RCC 7860 (cell line): ENCODE data around the gene UNC5C.

Source experiments
- DNase-seq: peaks from one replicate; pipeline ENCODE4 v3.0.0-alpha.2; 2015; ENCODE audit warnings: low spot score
- FAIRE-seq: peaks from 2 replicates; lab custom pipeline; 2012; peaks lifted over from hg19 to GRCh38; lab: Jason Lieb, UNC

UNC5C gene

DNA sequence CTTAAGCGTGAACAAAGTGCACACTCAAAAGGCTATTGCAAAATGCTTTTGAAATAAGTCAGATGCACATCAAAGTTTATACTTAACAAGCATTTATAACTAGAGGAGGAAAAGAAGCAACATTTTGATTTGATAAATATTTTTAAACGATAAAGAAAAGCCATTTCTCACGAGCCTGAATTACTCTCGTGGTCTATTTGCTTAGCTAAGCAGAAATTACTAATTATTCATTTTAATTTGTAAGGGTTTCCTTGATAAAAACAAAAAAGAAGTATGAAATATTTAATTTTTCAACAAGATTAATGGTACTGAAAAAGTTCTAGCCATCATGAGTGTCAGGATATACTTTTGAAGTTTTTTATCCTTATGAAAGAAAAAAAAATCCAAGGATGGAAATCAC, 78.2 kb downstream of the UNC5C start:
- FAIRE-seq (no peak), DNase-seq (no peak)

DNA sequence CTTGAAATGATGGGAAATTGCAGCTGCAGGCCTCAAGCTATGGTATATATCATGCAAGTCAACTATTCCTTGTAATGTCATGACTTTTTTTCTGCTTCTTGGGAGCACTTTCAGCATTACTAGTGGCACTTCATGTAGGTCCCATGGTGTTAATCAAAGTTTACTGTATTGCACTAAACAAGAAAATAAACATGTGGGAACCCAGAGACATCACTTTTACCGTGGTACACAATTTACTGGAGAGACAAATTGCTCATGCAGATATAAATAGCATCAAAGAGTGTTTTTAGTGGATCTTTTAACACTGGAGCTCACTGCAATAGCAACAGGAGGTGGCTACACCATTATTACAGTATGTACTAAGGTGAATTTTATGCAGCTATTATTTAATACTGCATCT, 79.2 kb downstream of the UNC5C start:
- FAIRE-seq, result no peak

DNA sequence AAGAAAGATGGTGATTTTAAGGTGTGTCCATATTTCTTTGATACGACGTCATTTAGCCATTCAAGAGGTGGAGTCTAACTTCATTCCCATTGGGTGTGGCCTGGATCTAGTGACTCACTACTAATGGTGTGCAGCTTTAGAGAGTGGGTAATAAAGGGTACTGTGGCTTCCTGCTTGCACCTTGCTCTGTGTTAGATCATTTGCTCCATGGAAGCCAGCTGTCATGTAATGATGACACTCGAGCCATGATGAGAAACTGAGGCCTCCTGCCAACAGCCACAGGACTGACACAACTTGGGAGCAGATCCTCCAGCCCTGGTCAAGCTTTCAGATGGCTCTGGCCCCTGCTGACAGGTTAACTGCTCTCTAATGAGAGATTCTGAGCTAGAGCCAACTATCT, 82.0 kb downstream of the UNC5C start:
- FAIRE-seq, result no peak
- no peak for DNase-seq

More for the DNA sequence above, 79.2 kb downstream of the UNC5C start:
- DNase-seq, result no peak

DNA sequence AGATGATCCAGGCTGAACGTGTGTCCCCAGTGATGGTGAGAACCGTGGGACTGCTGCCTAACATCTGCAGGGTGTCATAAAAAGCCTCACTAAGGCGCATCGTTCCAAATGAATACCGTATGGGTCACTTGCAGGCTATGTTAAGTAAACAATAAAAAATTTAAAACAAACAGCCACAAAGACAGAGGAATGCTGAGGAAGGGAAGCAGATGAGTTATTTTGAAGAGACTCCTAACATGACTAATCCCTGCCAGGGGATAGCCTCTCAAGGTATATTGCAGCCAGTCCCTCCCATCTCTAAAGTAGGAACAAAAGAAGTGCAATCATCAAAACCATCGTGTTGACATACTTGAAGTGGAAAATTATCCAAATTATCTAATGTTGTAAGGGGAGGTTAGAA, 83.8 kb downstream of the UNC5C start:
- FAIRE-seq (no peak), DNase-seq (no peak)

DNA sequence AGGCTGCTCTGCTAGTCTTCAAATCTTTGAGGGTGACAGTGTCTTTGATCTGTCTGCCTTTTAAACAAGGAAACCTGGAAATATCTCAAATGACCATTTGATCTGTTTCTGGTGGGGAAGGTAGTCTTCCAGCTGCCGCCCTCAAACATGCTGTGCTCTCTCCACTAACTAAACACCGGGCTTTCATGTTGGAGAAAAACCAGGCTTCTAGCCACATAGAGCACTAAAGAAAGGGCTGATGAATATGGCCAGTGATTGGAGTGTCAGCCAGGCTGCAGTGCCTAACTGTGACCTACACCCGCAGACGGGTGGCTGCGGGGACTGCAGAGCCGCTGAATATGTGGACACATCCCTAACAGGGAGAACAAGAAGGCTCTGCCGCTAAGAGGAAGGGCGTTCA, 85.9 kb downstream of the UNC5C start:
- FAIRE-seq, result no peak
- no peak for DNase-seq

DNA sequence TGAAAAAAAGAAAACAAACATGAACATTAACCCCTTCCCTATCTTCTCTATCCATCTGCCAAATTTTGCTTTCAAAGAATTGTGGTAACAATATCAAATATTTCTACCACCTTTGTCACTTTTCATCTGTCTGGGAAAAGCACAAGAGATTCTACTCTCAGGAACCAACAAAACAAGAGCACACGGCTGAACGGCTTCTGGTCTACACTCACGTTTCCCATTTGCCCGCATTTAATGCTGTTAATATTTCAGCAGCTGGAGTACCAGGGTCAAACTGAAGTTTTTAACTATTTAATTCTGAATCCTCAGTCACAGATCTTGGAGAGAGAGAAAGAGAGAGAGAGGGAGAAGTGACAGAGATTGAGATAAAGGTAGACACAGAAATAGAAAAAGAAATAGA, 91.4 kb downstream of the UNC5C start:
- no peak for DNase-seq
- no peak for FAIRE-seq

DNA sequence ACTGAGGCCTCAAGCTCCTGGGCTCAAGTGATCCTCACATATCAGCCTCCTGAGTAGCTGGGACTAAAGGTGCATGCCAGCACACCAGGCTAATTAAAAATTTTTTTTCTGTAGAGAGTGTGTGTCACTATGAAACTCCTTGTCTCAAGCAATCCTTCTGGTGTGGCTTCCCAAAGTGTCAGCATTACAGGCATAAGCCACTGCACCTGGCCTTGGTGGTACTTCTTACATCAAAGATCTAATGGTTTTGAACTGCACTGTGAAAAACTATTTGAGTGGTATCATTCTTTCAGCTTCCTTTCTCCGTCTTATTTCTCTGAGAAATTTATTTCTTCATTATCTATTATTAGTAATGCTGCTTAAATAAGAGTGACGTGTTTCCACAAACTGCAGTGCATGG, 98.5 kb downstream of the UNC5C start:
- DNase-seq (no peak), FAIRE-seq (no peak)

DNA sequence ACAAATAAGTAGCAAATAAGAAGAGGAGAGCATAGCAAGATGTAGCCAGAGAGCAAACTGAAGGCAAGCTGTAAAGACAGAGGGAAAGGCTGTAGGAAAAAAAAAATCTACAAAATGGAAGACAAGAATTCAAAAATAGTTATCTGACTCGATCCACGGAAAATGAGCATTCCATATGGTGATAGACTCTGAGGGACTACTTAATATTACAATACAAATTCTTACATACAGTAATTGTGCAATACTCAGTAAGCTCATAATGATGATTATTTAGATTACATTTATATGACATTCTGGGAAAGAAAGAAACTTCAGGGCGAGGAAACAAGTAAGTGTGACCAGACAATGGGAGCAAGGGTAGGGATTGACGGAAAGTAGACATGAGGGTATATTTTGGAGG, 102.6 kb downstream of the UNC5C start:
- DNase-seq (no peak), FAIRE-seq (no peak)

DNA sequence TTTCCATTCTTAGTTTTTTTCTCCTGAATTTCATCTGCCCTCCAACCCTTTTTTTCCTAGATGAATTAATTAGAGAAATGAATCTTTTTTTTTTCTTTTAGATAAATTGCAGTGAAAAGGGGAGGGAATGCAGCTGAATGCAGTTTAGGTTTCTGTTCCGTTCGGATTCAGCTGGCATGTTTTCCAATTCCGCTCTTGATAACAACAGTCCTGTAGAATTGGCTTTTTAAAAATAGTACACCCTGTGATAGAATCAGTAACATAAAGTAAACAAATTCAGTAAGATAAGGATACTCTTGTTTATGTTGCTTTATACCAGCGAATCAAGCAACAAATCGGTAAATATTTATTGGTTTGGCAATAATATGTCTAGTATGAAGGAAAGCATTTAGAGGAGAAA, 103.5 kb downstream of the UNC5C start:
- no peak for FAIRE-seq
- no peak for DNase-seq

DNA sequence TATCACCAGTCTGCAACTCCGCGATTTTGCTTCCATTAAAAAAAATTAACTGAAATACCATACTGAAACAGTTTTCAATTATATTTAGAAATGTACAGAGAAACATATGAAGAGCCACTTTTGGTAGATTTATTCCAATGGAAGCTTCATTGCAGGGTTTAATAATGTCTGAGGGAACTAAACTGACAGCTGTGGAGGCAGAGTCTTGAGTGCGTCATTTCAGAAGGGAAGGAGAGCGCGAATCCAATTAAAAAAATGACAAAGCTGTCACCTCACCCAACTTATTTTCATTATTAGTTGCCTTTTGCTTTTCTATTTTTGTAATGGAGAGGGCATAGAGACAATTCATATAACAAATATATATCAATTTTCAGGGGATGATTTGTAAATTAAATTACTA, 104.0 kb downstream of the UNC5C start:
- no peak for FAIRE-seq
- DNase-seq, result no peak

DNA sequence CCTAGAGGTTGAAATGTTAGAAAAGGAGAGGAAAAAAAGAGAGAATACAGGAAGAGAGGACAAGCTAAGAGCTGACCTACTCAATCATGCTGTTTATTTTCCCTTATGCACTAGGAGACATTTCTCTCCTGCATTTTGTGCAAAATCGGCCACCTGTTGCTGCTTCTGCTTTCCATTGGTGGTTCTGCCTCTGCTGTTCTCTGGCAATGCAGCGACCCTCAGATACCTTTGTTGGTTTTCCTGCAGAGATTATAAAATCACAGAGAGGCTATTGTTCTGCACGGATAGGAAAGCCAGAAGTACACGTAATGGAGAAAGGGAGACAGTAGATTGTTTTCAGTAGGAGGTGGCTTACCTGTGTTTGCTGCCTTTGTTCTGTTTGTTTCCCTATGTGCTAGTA, 108.9 kb downstream of the UNC5C start:
- no peak for DNase-seq
- FAIRE-seq, result no peak

DNA sequence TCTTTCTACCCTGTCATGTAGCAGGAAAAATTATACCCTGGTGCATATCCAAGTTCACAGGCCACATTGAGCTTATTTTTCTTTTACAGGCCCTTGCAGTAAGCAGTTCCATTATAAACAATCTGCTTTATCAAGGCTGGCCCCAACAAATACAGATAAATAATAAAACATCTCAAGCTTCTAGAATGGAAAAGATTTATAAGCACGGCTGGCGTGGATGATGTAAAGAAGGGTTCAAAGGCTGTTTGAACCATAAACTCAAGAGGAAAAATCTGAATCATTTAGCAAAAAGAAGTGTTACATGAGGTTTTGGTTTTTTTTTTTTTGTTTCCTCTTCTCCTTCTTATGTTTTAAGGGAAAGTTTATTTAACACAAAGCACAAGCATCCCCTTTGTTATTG, 109.7 kb downstream of the UNC5C start:
- no peak for FAIRE-seq
- DNase-seq, result no peak

DNA sequence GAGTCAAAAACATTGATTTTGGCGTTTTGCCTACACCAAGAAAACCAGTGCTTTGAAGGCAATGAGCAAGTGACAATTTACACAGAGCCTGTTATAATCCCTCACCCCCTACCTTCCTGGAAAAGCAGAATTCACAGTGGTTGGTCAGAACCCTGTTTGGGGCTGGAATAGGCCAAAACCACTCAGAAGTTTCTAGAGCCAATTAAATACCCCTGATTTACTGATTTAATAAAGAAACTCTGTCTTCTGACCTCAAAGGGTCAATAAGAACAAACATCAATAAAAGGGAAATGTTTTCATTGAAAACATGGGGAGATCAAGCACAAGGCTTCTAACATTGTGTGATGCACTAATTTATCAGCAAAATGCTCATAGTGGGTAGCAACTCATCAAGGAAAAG, 116.3 kb downstream of the UNC5C start:
- DNase-seq (no peak), FAIRE-seq (no peak)

DNA sequence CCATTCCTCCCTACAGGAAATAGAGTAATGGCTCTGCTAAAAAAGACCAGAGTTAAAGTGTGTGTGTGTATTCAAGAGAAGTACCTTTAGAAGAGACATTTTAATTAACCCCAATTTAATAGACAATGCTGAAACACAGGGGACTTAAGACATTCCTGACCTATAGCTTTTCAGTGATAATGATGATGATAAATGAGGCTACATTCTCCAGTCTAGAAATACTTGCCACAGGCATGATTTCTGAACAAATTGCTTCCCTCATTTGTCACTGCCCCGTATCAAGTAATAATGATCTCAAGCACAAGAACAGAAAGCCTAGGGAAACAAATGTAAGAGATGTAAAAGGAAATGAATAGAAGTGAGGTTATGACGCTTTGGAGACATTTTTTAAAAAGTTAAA, 117.1 kb downstream of the UNC5C start:
- FAIRE-seq (no peak), DNase-seq (no peak)

DNA sequence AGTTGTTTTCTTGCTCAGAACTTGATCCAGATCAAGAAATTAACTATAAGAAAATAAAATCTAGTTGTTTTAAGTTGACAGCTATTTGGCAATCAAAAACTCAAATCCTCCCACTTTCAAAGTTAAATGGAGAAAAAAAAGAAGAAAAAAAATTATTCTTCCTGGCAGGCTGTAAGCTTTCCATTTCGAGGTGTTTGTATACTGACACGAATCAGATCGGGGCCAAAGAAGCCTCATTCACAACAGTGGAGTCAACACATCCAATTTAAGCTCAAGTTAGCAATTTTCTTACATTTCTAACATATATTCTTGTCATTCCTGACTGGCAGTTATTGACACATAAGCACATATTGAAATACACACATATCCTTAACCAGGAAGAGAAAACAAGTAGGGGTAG, 119.4 kb downstream of the UNC5C start:
- FAIRE-seq (no peak), DNase-seq (no peak)

DNA sequence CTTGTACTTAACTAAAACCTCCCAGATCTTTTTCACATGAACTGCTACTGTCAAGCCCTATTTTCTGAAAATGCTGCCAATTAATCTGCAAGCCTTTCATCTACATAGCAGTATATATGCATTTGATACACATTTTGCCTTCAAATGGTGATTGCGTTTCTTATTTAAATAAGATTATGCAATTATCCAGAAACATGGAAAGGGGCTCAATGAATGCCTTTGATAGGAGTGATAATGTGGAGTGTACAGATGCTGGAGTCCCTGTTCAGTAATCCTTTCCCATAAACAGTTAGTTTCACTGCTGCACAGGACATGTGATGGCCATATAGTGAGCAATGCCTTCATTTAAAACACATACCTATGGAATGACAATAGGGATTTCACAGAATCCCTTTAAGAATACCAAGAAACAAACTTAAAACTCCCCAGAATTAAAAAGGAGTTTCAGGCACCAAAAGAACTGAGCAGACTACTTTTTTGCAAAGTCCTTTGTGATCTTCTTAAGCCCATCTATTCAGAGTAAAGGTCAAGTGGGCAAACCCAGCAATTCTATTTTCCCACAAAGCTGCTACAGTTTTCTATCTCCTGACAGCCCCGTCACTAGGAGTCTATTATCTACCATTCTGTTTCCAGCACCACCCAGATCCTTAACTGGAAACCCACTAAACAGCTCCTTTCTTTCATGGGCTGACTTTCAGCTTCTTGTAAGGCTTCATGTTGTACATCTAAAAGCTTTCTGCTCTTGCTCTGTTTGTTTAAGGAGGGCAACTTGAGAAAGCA, 120.3 kb downstream of the UNC5C start:
- DNase-seq (no peak), FAIRE-seq (no peak)

DNA sequence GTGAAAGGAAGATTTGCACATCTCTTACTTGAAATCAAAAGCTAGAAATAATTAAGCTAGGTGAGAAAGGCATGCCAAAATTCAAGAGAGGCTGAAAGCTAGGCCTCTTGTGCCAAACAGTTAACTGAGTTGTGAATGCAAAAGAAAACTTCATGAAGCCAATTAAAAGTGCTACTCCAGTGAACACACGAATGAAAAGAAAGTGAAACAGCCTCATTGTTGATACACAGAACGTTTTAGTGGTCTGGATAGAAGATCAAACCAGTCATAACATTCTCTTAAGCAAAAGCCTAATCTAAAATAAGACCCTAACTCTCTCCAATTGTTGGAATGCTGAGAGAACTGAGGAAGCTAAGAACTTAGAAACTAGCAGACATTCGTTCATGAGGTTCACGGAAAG, 122.3 kb downstream of the UNC5C start:
- DNase-seq, result no peak

DNA sequence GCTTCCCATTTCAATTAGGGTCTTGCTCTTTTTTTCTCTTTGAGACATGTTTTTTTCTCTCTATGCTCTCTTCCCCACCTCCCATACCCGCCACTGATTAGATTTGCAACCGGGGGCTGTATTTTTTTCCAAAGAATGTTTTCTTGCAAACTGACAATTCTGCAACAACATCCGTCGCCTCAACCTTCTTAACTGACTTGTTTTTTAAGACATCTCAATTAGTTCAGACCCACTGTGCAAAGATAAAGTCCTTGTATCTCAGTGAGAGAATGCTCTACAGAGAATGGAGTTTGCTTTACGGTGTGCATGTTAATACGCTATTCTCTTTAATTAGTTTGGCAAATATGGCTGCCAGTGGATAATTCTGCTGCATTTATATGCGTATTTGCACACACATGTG, 126.3 kb downstream of the UNC5C start:
- DNase-seq (no peak), FAIRE-seq (no peak)

More for the DNA sequence above, 122.3 kb downstream of the UNC5C start:
- no peak for FAIRE-seq

DNA sequence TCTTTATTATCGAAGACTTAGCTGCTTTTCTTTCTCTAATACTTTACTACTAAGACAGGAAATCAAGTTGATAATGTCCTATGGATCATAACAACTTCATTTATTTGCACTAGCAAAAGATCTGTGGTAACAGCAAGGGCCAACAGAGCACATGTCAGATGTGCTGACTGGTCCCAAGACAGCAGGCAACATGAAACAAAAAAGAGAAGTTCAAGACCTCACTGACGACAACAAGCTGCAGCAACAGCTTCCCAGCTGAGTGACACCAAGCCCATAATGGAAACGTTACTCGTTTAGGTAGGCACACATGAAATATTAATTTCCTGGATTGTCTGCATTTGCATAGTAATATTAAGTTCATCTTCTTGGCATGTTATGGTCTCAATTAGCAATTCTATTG, 126.9 kb downstream of the UNC5C start:
- no peak for DNase-seq
- FAIRE-seq, result no peak

DNA sequence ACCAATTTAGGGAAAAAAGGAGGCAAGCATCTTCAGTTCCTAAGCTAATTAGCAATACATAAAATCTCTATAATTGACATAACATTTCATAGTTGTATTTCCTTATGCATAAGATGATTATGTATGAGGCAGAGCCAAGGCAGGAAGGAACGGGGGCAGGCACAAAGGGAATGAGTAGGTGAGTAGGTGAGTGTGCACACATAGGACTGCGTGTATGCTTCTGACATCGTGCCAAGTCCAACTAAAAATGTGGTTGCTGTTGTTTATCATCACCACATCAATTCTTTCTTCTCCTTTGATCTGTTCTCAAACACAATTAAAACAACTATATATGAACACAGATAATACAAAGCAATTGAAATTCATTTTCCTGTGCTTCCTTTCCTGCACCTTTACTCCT, 131.2 kb downstream of the UNC5C start:
- DNase-seq (no peak), FAIRE-seq (no peak)

DNA sequence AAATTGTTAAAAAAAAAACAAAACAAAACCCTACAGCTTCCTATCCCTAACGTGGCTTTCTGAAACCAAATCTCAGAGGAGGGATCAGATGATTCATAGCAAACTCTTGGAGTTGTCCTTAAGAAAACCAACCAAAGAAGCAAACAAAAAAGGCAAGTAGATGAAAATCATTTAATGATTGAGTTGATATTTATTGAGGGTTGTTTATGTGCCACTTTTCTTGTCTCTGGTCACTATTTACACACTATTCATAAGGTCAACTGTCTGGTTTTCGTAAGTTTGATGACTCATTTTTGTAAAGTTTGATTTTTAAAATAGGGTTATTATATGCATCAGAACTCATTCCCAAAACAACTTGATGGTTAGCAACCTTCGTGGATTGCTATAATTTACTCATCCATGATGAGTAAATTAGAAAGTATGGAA, 133.4 kb downstream of the UNC5C start:
- DNase-seq (no peak), FAIRE-seq (no peak)

DNA sequence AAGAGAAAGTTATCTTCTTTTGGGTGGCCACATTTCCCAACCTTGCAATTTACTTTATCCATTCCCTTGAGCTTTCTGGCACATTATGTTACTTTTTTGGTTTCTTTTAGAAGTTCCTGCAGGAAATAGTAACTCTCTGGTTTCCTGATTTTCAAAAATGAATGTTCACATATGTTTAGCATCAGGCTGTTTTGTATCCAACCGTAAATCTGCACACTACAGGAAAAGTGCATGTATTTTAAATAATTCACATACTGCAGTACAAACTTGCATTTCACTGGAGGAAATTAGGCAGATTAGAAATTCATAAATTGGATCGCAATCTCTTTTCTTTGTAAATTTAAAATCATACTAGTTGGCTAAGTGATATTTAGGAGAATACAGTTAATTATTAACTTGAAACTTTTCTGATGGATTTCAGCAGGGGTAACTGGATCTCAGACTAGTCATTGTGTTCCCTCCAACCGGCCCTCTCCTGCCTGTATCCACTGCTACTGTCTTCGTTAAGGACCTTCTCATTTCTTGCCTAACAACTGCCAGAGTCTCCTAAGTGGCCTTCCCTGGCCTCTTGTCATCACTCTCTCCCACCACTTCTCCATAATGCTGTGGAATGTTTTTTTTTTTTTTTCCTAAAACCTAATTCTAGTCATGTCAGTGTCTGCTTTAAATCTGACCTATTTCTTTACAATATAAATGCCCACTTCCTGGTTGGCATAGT, 137.2 kb downstream of the UNC5C start:
- no peak for FAIRE-seq
- no peak for DNase-seq
